Activated naive CD8-positive, alpha-beta T cell treated with anti-CD3 and anti-CD28 coated beads for 36 hours (primary cell): ENCODE data around the gene EFHC1. TPM values are rescaled to one million over a fixed set of nuclear protein-coding genes. Genes with fewer than 3 reads are reported as not detected.

Experiments used
- DNase-seq: peaks from one replicate; pipeline ENCODE4 v3.0.0; 2021
- H3K27ac Mint-ChIP-seq: one replicate; pipeline ENCODE4 v1.8.0; 2022; ENCODE audit warnings: mild to moderate bottlenecking, moderate library complexity, mixed read lengths
- H3K27me3 Mint-ChIP-seq: one replicate; pipeline ENCODE4 v1.8.0; 2022; ENCODE audit warnings: mild to moderate bottlenecking, mixed read lengths
- H3K36me3 Mint-ChIP-seq: one replicate; pipeline ENCODE4 v1.8.0; 2021; ENCODE audit warnings: mild to moderate bottlenecking, mixed read lengths
- H3K4me1 Mint-ChIP-seq: one replicate; pipeline ENCODE4 v1.8.0; 2021; ENCODE audit warnings: mixed read lengths
- H3K4me3 Mint-ChIP-seq: one replicate; pipeline ENCODE4 v1.8.0; 2022; ENCODE audit warnings: mild to moderate bottlenecking, moderate library complexity, mixed read lengths
- H3K9me3 Mint-ChIP-seq: one replicate; pipeline ENCODE4 v1.8.0; 2022; ENCODE audit warnings: mixed read lengths
- total RNA-seq, 2 experiments: library from RNA; stranded (reverse); gene quantifications; one replicate each; pipeline ENCODE4 v1.2.3, GENCODE V29; 2021

The EFHC1 gene
- total RNA-seq, 2 experiments from 2014 or later = 2.8 to 3.1 TPM

DNA sequence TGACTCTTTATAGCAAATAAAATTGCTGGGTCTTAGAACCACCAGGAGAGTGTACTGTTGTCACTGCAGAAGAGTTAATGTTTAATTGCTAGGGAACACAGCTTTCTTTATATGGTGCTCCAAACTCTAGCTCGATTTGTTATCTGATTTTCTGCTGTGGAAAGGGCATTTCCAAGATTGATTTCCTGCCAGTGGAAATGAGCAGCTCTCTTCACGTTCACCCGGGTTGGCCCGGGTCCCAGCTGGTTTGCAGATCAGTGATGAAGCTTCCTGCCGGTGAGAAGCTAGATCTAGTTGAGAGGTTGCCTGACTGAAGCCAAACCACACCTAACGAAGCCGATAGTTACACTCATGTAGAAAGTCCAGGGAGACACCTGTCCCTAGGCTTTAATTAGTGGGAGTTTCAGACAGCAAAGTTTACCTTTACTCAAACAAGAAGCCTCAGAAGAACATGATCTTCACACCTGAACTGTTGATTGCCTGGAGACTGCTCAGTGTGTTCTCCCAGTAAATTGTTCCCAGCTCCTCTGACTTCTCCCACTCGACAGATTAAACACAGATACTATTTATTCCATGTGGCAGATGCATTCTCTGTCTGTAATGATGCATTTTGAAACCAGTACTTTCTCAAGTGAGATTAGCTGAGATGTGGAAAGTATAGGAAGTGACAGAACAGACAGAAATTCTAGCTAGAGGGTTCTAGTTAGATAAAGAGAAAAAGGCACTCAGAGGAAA, 30.3 kb upstream of the EFHC1 start:
- peaks cover 82% of the 10 kb centered on the region for H3K4me1 Mint-ChIP-seq
- H3K4me3 Mint-ChIP-seq = peak overlapping the region; percentile 75
- DNase-seq = peak; percentile 68
- peaks cover 46% of the 10 kb centered on the region for H3K36me3 Mint-ChIP-seq
- peaks cover 10% of the 10 kb centered on the region for H3K9me3 Mint-ChIP-seq
- H3K27me3 Mint-ChIP-seq = no peaks in the 10 kb centered on the region
- peak overlapping the region; percentile 98 for H3K27ac Mint-ChIP-seq

DNA sequence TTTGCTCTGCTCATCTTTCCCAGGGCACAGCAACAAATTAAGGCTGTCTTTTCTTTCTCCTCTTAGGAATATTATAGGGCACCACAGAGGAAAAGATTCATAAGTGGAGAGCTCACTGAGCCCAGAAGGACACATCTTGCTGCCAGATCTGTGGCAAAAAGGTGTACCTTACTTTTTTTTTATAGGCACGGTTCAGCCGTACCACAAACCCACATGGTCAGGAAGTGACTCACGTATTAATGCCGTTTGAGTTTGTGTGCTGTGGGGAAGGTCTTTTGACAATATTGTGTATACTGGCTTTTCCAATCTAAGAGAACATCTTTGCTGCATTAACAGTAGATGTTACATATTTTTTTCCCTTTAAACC, 29.8 kb upstream of the EFHC1 start:
- peak overlapping the region; percentile 98 for H3K27ac Mint-ChIP-seq
- no peaks in the 10 kb centered on the region for H3K27me3 Mint-ChIP-seq
- peaks cover 41% of the 10 kb centered on the region for H3K36me3 Mint-ChIP-seq
- H3K9me3 Mint-ChIP-seq = peaks cover 5% of the 10 kb centered on the region
- H3K4me3 Mint-ChIP-seq = peak overlapping the region; percentile 75
- DNase-seq = peak; percentile 61
- H3K4me1 Mint-ChIP-seq = peaks cover 79% of the 10 kb centered on the region

DNA sequence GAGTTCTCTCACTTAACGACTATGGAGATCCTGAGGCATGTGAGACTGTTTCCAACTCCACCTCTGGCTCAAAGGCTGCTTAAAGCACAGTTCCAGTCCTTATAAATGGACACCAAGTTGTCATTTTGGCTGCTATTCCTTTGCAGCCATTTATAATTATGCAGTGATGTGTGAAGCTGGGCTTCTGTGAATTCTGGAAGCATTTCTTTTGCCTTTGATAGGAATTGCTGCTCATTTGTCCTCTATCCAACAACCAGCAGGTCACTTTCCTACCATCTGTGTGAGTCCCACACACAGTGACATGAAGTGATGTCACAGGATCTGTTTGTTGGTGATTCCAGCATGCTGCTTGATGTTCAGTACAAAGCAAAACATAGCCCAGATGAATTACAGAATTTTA, 28.5 kb upstream of the EFHC1 start:
- H3K4me3 Mint-ChIP-seq = no peak overlapping the region
- DNase-seq = no peak
- H3K36me3 Mint-ChIP-seq = peaks cover 34% of the 10 kb centered on the region
- H3K9me3 Mint-ChIP-seq = peaks cover 8% of the 10 kb centered on the region
- H3K27me3 Mint-ChIP-seq = no peaks in the 10 kb centered on the region
- peaks cover 81% of the 10 kb centered on the region for H3K4me1 Mint-ChIP-seq
- peak overlapping the region; percentile 64 for H3K27ac Mint-ChIP-seq

DNA sequence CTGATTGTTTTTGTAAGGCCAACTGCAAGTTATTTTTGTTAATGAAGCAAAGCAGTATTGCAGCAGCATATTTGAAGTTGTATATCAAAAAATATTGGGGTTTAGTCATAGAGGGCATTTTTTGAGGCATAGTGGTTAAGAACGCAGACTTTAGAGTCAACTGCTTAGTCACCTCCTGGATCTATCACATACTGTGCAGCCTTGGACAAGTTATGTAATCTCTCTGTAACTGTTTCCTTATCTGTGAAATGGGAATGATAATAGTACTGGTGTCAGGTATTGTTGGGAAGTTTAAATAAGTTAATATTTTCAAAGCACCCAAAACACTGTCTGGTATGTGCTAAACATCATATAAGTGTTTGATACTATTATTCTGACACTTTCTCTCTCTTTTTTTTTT, 27.2 kb upstream of the EFHC1 start:
- Mint-ChIP-seq H3K27ac (peak overlapping the region; percentile 94), H3K36me3 (peaks cover 27% of the 10 kb centered on the region), H3K4me3 (no peak overlapping the region), H3K4me1 (peaks cover 90% of the 10 kb centered on the region), H3K9me3 (peaks cover 4% of the 10 kb centered on the region), H3K27me3 (no peaks in the 10 kb centered on the region)
- no peak for DNase-seq

DNA sequence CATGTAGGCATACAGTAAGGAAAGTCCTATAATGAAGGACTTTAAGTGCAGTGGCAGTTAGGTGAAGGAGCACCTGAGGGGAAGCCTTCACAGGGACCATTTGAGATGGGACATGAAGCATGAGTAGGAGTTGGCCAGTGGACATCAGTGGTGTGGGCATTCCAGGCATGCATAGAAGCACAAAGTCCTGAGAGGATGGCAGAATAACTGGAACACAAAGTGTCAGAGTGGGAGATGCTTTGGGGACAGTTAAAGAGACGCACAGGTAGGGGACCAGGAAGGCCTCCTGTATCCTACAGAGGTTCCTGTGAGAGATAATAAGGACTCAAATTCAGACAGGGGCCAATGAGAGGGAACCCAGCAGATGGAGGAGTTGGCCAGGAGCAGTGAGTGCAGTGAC, 26.4 kb upstream of the EFHC1 start:
- H3K27ac Mint-ChIP-seq = peak overlapping the region; percentile 94
- H3K4me1 Mint-ChIP-seq = peaks cover 91% of the 10 kb centered on the region
- H3K4me3 Mint-ChIP-seq = peak overlapping the region; percentile 61
- H3K27me3 Mint-ChIP-seq = no peaks in the 10 kb centered on the region
- H3K9me3 Mint-ChIP-seq = peaks cover 4% of the 10 kb centered on the region
- H3K36me3 Mint-ChIP-seq = peaks cover 20% of the 10 kb centered on the region
- DNase-seq = no peak

DNA sequence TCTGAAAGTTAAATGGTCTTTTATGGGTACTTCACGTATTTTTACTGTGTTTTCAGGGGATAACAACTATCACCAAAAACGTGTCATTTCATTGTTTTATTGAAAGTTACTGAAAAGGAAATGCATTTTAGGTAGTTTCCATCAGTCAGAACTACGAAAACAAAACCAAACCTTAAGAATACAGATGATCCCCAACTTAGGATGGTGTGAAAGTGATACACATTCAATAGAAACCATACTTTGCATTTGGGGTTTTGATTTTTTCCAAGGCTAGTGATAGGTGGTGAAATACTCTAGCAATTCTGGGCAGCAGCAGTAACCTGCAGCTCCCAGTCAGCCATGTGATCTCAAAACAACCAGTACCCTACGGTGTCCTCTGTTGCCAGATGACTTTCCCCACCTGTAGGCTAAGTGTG, 25.9 kb upstream of the EFHC1 start:
- Mint-ChIP-seq H3K27ac (peak overlapping the region; percentile 94), H3K27me3 (no peaks in the 10 kb centered on the region), H3K36me3 (peaks cover 19% of the 10 kb centered on the region), H3K4me3 (peak overlapping the region; percentile 61), H3K9me3 (peaks cover 4% of the 10 kb centered on the region), H3K4me1 (peaks cover 91% of the 10 kb centered on the region)
- peak; percentile 55 for DNase-seq

DNA sequence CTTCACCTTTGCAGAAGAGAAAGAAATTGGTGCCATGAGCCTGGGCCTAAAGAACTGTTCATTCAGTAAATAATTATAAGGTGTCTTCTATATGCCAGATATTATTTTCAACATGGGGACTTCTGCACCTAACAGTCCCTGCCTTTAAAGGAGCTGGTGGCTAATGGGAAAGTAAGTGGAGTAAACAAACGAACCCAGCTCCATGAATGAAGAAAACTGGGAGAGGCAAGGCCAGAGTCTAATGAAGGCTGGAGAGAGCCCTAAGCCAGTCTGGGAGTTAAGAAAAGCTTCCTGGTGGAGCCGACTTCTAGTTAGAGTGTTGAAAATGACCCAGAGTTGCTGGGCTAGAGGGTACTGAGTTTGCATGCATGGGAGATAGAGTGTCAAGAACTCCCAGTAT, 24.2 kb upstream of the EFHC1 start:
- Mint-ChIP-seq H3K9me3 (peaks cover 4% of the 10 kb centered on the region), H3K27me3 (no peaks in the 10 kb centered on the region), H3K36me3 (peaks cover 17% of the 10 kb centered on the region), H3K4me3 (no peak overlapping the region), H3K4me1 (peaks cover 88% of the 10 kb centered on the region), H3K27ac (peak overlapping the region; percentile 76)
- DNase-seq = no peak

DNA sequence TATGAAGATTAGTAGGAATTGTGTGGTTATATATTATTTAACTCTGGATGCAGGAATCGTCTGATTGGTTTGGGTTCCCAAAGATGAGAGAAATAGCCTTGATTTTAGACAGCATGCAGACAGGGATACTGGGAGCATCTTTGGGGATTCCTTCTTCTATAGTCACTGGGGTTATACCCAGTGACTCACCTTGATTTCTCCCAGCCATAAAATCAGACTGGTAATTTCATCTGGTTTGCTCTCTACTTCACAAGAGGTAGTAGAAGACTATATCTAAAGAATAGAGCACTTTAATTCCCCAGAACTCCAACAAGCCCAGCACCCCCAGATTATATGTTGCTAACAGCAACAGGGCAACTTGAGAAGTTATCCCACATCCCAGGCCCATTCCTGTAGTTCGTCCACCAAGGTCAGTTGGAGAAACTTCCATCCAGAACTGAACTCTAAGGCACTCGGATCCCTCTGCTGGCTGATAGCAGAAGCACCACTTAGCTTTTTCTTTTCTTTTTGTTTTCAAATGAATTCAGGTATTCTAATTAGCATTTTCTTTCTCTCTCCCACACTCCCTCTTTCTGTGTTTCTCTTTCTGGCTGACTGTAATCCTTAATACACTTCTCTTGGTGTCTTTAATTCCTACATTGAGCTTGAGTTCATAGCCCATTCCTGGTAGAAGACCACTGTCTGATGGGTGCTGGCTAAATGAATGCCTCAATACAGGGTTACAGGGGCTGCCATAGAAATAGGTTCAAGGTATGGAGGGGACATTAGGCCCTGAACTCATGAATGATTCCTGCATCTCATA, 20.4 kb upstream of the EFHC1 start:
- H3K36me3 Mint-ChIP-seq = peaks cover 24% of the 10 kb centered on the region
- H3K9me3 Mint-ChIP-seq = peaks cover 4% of the 10 kb centered on the region
- H3K27ac Mint-ChIP-seq = peak overlapping the region; percentile 76
- peaks cover 59% of the 10 kb centered on the region for H3K4me1 Mint-ChIP-seq
- H3K4me3 Mint-ChIP-seq = no peak overlapping the region
- H3K27me3 Mint-ChIP-seq = no peaks in the 10 kb centered on the region
- DNase-seq = no peak

DNA sequence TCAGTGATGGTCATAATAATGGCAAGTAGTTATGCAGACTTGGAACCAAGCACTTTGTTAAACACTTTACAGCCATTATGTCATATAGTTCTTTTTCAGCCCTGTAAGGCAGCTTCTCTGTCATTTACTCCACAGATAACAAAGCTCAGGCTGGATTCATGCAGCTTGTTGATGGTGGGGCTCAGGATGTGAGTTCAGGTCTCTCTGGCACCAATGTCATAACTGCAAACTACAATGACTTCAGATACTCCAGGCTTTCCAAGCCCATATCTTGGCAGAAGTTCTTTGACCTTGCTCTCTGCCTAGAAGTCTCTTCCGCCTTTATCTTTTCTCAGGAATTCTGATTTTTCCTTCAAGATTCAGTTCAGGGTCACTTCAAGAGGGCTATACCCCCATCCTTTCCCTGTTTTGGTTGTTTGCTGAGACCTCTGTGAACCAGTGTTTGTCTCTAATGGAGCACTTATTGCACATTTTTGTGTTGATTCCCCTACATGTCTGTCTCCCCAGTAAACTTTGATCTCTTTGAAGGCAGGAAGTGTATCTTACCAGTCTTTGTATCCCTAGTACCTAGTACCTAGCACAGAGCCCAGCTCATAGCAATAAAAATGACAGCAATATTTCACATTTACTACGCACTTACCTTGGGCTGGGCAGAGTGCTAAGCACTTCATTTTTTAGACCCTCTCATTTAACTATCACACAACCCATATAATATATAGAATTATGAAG, 19.7 kb upstream of the EFHC1 start:
- Mint-ChIP-seq H3K4me3 (no peak overlapping the region), H3K27me3 (no peaks in the 10 kb centered on the region), H3K36me3 (peaks cover 25% of the 10 kb centered on the region), H3K4me1 (peaks cover 55% of the 10 kb centered on the region), H3K27ac (peak overlapping the region; percentile 72), H3K9me3 (peaks cover 4% of the 10 kb centered on the region)
- DNase-seq = no peak

DNA sequence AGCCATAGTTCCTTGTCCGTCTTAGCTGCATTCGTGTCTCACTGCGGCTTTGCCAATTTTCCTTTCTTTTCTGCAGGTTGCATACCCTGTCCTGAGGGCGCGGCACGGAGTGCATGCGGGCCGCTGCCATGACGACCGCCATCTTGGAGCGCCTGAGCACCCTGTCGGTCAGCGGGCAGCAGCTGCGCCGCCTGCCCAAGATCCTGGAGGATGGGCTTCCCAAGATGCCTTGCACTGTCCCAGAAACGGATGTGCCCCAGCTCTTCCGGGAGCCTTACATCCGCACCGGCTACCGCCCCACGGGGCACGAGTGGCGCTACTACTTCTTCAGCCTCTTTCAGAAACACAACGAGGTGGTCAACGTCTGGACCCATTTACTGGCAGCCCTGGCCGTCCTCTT, 17.1 kb upstream of the EFHC1 start:
- no peak overlapping the region for H3K4me3 Mint-ChIP-seq
- DNase-seq = no peak
- peaks cover 16% of the 10 kb centered on the region for H3K36me3 Mint-ChIP-seq
- H3K4me1 Mint-ChIP-seq = peaks cover 32% of the 10 kb centered on the region
- H3K27me3 Mint-ChIP-seq = no peaks in the 10 kb centered on the region
- H3K9me3 Mint-ChIP-seq = no peaks in the 10 kb centered on the region
- no peak overlapping the region for H3K27ac Mint-ChIP-seq

DNA sequence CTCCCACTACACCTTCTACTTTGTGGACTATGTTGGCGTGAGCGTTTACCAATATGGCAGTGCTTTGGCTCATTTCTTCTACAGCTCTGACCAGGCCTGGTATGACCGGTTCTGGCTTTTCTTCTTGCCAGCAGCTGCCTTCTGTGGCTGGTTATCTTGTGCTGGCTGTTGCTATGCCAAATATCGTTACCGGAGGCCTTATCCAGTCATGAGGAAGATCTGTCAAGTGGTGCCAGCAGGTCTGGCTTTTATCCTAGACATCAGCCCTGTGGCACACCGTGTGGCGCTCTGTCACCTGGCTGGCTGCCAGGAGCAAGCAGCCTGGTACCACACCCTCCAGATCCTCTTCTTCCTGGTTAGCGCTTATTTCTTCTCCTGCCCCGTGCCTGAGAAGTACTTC, 16.5 kb upstream of the EFHC1 start:
- peaks cover 32% of the 10 kb centered on the region for H3K4me1 Mint-ChIP-seq
- H3K27me3 Mint-ChIP-seq = no peaks in the 10 kb centered on the region
- H3K9me3 Mint-ChIP-seq = no peaks in the 10 kb centered on the region
- peaks cover 16% of the 10 kb centered on the region for H3K36me3 Mint-ChIP-seq
- H3K4me3 Mint-ChIP-seq = no peak overlapping the region
- DNase-seq = no peak
- H3K27ac Mint-ChIP-seq = no peak overlapping the region

DNA sequence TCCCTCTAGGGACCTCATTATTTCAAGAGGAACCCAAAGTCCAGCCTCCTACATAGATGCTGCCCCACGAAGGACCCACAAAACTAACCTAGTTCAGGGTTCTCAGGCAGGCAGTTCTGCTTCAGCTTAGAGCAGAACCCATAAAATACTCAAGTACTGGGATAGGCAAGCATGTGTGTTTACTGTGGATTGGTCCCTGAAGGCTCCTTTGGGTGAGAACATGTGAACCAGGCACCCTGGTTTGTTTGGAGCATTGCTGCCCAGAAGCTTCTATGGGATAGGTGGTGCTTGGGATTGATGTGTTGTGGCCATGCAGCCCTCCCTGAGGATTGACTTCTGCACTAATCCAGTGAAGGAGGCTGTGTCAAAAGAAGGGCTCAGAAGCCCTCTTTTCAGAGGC, 14.9 kb upstream of the EFHC1 start:
- no peak for DNase-seq
- Mint-ChIP-seq H3K4me1 (peaks cover 29% of the 10 kb centered on the region), H3K4me3 (no peak overlapping the region), H3K36me3 (peaks cover 16% of the 10 kb centered on the region), H3K27ac (no peak overlapping the region), H3K9me3 (no peaks in the 10 kb centered on the region), H3K27me3 (no peaks in the 10 kb centered on the region)

DNA sequence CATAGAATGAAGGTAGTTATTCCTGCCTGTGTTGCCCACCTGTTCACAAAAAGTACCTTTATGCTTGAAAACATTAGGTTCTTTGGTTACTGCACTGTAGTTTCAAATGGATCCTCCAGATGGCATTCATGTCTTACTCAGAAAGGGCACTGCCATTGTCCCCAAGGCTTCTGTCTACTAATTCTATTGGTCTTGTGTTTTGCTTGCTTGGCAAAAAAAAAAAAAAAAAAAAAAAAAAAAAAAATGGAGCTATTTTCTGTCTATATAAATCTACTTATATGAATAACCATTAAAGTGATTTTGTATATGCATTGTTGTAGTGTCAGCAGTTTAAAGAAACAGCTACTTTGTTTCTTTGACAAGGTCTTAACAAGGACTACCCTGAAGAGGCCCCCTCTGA, 12.7 kb upstream of the EFHC1 start:
- Mint-ChIP-seq H3K36me3 (peaks cover 16% of the 10 kb centered on the region), H3K27me3 (no peaks in the 10 kb centered on the region), H3K27ac (no peak overlapping the region), H3K4me3 (no peak overlapping the region), H3K4me1 (peaks cover 21% of the 10 kb centered on the region), H3K9me3 (no peaks in the 10 kb centered on the region)
- DNase-seq = no peak

DNA sequence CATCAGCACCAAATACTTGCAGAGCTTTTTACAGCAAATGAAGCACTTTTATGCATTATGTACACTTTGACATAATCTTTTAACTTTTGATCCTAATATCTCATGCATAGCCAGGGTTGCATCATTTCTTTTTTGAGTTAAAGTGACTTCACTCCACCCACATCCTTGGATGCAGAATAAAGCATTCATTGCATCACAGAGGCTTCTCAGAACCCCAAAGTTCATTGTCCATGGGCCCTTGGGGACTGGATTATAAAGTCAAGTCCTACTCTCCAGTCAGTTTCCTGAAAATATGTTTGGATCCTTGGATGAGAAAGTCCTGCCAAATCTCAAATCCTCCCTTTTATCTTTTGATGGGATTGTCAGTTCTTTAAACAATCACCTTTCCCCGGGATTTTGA, 10.6 kb upstream of the EFHC1 start:
- DNase-seq = no peak
- Mint-ChIP-seq H3K36me3 (peaks cover 3% of the 10 kb centered on the region), H3K4me1 (peaks cover 23% of the 10 kb centered on the region), H3K4me3 (no peak overlapping the region), H3K27me3 (no peaks in the 10 kb centered on the region), H3K27ac (peak overlapping the region; percentile 51), H3K9me3 (no peaks in the 10 kb centered on the region)

DNA sequence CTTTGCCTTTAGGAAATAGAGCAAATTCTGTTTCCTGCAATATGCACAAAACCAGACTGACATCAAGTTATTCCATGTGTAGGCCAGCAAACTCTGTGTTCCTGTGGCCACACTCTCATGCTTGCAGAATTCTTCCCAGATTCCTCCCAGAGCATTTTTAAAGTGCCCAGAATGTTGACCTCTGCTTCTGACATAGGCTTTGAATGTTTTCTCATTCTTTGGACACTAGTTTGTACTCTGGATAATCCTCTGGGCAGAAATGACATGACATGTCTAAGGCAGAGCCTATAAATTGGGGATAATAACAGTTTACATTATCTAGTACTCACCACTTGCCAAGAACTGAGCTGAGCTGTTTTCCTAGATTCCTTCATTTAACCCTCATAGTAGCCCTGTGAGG, 9.2 kb upstream of the EFHC1 start:
- Mint-ChIP-seq H3K9me3 (no peaks in the 10 kb centered on the region), H3K4me1 (peaks cover 35% of the 10 kb centered on the region), H3K36me3 (no peaks in the 10 kb centered on the region), H3K27ac (no peak overlapping the region), H3K27me3 (no peaks in the 10 kb centered on the region), H3K4me3 (no peak overlapping the region)
- no peak for DNase-seq
